ENCODE results near the gene MSI1. TPM values are rescaled to one million over a fixed set of nuclear protein-coding genes. Genes with fewer than 3 reads are reported as not detected.

Gene MSI1
- polyA plus RNA-seq (2014; cell fraction: cytosol; rRNA removed), result 18.3 and 21.3 TPM in 2 replicates
- polyA plus RNA-seq (2014; cell fraction: nucleus; rRNA removed), result 9.6 and 10.6 TPM in 2 replicates

DNA sequence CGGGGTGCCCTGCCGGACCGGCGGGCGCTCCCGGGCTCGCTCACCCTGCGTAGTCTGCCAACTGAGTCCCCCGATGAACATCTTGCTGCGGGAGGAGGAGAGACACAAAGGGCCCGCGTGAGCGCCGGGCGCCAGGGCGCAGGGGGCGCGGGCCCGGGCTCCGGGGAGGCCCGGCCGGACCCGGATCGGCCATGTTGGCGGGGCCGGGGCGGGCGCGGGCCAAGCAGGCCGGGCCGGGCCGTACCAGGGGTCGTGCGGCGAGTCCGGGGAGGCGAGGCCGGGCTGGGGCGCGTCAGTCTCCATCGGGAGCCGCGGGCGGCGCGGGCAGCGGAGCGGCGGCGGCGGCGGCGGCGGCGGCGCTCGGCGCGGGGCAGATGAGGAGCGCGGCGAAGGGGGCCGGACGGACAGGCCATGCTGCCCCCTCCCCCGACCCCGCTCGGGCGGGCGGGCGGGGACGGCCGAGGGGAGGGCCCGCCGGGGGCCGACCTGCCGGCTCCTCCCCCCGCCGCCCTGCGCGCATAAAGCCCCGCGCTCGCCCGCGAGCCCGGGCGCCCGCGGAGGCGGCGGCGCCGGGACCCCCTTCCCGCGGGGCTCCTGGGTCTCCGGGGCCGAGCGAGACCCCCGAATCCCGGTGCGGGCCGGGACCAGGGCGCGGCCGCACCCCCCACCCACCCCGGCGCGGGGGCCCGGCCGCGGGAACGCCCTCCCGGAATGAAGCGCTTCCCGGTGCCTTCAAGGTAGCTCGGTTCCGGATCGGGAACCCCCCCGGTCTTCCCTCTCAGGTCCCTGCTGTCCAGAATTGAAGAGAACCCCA is at the start of gene MSI1:
Gene MSI1, minus strand, starts transcription at position 376 of the 814 bp plus-strand sequence. Its CDS starts 73 bp downstream, at position 303.
- no peak for DNase-seq (ENCODE audit: low spot score)

DNA sequence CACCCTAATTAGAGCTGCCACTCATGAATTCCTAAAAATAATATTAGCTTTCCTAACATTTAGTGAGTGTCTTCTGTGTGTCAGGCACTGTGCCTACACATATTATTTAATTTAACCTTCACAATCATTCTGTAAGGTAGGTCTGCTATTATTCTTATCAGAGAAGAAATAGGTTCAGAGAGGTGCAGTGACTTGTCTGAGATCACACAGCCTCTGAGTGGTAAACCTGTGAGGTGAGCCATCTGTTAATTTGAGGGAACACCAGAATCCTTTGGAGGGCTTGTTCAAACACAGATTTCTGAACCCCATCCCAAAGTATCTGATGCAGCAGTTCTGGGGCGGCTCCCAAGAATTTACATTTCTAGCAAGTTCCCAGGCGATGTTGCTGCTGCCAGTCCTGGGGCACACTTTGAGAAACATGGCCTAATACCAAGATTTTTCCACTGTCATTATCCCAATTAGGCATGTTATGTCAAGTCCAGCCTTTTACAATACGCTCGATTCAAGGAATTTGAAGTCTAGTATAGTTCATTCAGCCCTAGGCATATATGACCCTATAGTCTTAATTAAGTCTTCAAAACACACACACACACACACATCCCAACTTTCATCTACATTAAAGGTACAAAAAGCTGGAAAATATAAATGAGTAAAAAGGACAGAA is 49.1 kb upstream of the MSI1 start:
- DNase-seq (ENCODE audit: low spot score), result no peak

DNA sequence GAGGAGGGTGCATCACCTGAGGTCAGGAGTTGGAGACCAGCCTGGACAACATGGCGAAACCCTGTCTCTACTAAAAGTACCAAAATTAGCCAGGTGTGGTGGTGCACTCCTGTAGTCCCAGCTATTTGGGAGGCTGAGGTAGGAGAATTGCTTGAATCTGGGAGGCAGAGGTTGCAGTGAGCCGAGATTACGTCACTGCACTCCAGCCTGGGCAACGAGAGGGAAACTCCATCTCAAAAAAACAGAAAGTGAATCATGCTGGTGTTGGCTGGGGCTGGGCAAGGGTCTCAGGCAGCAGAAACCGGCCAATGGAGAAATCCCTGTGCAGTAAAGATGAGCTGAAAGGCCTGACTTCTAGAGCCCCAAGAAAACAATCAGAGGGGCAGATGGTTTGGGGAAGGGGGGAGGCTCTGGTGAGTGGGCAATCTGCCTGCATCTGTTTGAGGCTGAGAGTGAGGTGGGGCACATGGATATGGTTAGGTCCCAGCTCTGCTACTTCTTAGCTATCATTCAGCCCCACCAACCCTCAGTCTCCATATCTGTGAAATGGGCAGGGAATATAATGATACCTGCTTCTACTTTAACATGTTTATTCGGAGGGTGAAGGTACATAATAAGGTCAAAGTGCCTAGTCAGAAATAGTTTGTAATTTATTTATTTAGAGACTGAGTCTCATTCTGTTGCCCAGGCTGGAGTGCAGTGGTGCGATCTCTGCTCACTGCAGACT is 47.7 kb upstream of the MSI1 start:
- no peak for DNase-seq (ENCODE audit: low spot score)

DNA sequence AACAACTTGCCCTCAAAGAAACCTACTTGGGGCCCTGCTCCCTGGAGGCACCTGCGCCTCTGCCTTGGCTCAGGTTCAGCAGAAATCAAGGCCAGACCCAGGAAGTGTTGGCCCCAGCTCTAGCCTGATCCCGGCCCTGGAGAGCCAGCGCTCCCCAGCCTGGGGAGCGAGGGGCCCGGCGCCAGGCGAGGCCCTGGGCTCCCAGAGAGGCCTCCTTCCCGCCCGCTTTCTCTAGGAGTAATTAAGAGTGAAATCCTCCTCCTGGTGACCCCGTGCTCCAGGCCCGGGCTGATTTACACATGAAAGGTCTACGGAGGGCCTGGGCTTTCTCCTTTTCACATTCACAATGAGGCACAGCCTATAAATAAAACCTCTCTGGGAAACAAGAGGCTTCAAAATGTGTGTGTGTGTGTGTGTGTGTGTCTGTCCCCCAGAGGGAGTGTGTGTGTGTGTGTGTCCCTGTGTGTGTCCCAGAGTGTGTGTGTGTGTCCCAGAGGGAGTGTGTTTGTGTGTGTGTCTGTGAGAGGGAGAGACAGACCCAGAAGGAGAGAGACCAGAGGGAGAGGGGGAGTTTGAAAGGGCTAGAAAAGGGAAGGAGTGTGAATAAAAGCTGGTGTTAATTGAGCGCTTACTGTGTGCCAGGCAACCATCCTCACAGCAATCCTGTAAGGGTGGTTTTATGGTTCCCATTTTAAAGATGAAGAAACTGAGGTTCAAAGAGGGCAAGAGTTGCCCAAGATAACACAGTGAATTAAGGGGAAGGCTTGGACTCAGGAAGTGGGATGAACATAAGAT is 45.1 kb upstream of the MSI1 start:
- DNase-seq (ENCODE audit: low spot score), result no peak

DNA sequence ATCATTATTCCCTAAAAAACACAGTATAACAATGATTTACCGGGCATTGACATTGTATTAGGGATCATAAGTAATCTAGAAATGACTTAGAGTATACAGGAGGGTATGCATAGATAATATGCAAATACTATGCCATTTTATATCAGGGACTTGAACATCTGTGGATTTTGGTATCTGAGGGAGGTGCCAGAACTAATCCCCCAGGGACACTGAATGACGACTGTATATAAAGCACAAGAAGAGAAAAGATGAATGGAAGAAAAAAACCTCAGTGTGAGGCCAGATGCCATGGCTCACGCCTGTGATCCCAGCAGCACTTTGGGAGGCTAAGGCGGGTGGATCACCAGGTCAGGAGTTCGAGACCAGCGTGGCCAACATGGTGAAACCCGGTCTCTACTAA is 43.5 kb upstream of the MSI1 start:
- no peak for DNase-seq (ENCODE audit: low spot score)

DNA sequence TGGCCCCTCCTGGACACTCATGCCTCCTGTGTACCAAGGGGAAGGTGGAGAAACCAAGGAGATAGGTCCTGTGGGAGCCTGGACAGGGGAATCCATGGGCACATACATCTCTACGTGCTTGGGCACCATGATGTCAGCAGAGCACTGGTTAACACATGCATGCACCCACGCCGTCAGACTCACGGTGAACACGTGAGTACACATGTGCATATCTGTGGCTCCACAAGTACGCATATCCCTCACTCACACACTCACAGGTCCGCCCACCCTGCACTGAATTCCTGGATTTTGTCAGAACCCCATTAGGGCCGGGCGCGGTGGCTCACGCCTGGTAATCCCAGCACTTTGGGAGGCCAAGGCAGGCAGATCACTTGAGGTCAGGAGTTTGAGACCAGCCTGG is 39.8 kb upstream of the MSI1 start:
- no peak for DNase-seq (ENCODE audit: low spot score)

GRCh38 chr12:120406553-120406952 is 37.6 kb upstream of the MSI1 start:
- DNase-seq (ENCODE audit: low spot score), result no peak

DNA sequence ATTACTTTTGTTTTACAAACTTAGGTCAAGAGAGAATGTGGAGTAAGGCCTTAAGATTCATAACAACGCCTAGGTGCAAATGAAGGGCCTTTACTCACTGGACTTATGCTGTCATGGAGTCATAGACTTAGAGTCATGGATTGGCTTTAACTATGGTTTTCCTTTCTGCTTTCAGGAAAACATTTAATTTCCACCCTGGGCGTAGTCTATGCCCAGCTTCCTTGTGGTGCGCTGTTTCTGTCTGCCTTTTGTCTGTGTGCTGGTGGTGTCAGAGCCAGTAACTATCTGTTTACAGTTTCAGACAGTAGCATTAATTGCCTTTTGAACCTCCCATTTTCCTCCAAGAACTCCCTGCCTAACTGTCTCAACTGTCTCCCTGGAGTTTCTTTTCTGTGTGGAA is 37.1 kb upstream of the MSI1 start:
- no peak for DNase-seq (ENCODE audit: low spot score)

GRCh38 chr12:120404271-120404670 is 35.3 kb upstream of the MSI1 start:
- peak; percentile 57 for DNase-seq (ENCODE audit: low spot score)

DNA sequence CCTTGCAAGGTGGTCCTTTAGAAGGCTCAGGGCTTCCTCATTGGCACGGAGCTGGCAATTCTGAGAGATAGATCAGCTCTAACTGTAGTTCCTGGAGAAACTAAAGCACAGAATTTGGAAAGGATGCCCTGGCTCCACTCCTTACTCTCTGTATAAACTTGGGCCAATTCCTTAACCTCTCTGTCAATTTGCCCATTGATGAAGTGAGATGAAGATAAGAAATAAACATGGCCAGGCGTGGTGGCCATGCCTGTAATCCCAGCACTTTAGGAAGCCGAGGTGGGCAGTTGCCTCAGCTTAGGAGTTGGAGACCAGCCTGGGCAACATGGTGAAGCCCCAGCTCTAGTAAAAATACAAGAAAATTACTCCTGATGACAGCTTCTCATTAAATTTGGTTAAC is 34.9 kb upstream of the MSI1 start:
- DNase-seq (ENCODE audit: low spot score), result no peak

GRCh38 chr12:120402217-120402616 is 33.3 kb upstream of the MSI1 start:
- DNase-seq (ENCODE audit: low spot score), result no peak

- DNase-seq (ENCODE audit: low spot score), result no peak
Measured at GRCh38 chr12:120399531-120399930, 30.6 kb upstream of the MSI1 start.

DNA sequence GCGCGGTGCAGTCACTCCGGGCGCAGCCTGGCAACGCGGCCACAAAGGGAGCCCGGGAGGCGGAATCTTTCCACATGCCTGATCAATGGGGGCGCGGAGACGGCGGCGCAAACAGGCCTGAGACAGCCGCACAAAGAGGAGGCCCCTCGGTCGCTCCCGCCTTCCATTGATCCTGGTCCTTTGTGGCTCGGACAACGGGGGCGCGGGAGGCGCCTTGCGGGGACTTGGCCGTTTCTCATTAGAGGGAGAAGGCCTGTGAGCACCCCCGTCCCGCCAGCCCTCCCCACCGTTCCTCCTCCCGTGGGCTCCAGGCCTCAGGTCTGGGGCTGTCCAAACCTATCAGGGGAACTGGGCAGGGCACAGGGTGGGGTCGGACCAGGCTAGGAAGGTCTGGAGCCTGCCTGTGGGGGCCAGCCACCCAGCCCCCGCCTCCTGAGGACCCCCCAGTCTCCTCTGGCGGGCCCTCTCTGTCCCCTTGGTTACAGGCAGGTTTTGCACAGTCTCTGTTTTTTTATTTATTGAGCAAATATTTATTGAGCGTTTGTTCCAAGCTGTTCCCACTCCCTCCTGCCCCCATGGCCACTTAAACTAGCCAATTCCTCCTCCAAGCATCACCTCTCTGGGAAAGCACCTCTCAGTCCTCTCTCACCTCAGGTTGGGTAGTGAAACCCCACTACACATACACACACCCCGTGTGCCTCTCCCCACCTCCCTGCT is 29.0 kb upstream of the MSI1 start:
- no peak for DNase-seq (ENCODE audit: low spot score)

DNA sequence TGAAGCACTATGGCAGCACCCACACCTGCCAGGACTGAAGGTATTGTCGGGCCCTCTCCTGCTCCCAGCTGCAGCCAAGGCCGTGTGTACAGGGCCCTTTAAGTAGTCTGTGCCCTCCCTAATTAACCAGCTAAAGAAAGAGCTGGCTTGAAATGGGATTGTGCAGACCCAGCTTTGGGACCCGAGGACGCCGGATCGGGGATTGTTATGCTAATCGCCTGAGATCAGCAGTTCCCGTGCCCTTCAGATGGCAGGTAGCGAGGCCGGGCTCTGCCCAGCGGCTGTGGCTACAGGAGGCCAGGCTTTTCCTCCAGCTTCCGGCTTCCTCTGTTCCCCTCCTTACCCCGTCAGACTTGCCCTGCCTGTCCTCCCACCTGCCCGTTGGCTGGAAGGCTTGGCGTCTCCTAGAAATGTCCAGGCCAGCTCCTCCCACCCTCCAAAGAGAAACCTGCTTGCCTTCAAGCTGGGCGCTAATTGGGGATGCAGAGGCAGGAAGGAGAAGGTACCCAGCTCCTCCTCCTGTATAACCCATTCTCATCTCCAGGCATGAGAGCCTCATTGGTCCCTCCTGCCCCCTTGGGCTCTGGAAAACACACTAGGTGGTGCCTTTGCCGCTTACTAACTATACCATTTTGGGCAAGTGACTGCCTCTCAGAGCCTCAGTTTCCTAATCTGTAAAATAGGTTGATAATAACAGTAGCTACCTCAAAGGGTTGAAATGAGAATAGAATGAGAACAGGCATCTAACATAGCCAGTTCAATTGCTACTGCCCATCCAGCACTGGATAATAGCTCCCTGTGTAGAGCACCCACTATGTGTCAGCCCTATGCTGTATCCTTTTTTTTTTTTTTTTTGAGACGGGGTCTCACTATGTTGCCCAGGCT is 25.8 kb upstream of the MSI1 start:
- no peak for DNase-seq (ENCODE audit: low spot score)

- no peak for DNase-seq (ENCODE audit: low spot score)
Measured at GRCh38 chr12:120390540-120391120, 21.7 kb upstream of the MSI1 start.

DNA sequence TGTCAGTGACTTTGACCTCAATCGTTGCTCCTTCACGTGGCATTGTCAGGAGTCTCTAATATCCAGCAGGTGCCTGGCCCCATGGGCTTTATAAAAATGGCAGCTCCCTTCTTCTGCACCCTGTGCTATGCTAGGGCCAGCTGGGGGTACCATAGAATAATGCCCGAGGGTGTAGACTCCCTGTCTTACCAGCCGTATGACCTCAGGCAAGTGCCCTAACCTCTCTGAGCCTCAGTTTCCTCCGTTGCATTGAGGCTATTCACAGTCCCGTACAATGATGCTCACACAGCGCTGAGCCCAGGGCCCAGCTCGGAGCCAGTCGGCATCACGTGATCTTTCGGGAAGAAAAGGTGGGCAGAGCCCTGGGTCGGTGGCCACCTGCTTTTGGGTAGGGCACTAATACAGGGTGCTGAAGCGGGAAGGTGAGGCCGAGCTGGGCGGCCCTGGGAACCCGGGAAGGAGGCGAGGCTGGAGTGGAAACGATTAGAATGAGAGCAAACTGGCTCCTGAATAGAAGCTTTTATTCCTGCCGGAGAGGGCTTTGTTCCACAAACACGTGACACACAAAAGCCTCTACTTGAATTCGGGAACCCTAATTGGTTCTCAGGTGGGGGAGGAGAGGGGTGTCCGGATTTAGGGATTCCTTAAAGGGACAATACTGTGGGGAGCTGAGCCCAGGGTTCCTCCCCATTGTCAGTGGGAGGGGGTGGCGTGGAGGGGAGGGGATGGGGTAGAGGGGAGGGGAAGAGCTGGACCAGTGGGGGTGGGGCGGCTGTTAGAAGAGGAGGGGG is 19.9 kb upstream of the MSI1 start:
- DNase-seq (ENCODE audit: low spot score), result no peak

DNA sequence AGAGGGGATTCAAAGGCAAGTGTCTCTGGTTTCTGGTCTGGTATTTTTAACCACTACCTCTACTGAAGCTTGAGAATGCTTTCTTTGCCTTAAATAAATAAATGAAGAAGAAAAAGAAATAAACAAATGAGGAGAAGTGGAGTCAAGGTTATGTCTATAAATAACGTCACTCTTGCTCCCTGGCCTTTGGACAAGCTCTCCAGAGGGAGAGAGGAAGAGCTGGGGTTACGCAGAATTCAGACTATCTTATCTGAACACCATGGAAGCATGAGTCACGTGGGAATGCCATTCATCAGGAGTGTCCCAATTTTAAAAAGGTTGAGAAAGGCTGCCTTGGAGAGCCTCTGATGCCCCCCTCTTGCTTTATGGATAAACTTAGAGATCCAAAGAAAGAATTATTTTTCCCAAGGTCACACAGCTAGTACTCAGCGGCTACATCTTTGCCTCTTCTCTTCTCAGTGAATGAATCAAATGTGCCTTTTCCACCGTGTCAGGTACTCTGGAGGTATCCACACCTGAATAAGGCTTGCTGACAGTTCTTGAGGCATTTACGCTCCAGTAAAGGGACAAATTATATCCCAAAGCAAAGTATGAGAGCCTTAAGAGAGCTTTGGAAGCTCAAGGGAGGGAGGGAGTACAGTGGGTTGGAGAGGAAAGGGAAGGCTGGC is 12.9 kb upstream of the MSI1 start:
- no peak for DNase-seq (ENCODE audit: low spot score)

DNA sequence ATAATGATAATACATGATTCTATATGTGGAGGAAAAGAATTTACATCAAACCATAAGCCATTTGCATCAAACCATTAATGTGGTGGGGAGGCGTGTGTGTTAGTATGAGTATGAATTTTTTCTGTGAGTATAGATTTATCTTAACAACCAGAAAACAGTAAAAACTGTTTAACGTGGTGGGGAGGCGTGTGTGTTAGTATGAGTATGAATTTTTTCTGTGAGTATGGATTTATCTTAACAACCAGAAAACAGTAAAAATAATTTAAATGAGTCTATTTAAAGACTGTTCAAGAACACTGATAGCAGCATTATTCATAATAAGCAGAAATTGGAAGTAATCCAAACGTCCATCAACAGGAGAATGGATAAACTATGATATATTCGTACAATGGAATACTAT is 9.1 kb upstream of the MSI1 start:
- no peak for DNase-seq (ENCODE audit: low spot score)
